MM.1S (cell line): ENCODE results near the gene PCGF1.

ENCODE experiments used
- DNase-seq: peaks from one replicate; pipeline ENCODE4 v3.0.0-alpha.2; 2015
- H2AFZ ChIP-seq: fragments of 300-600 bp; sonication (generic); 2 replicates; pipeline ENCODE4 v1.6.0; 2016; ENCODE audit warnings: antibody characterized with exemption, low read length
- H3F3A ChIP-seq: fragments of 300-600 bp; sonication (generic); 2 replicates; pipeline ENCODE4 v1.6.1; 2016; ENCODE audit warnings: mild to moderate bottlenecking, antibody characterized with exemption, low read length, moderate library complexity, mixed read lengths; ENCODE audit not compliant: insufficient read depth
- H3K27ac ChIP-seq: fragments of 300-600 bp; sonication (generic); 2 replicates; pipeline ENCODE4 v1.5.1; 2016; ENCODE audit warnings: mild to moderate bottlenecking, low read length
- H3K27me3 ChIP-seq: fragments of 300-600 bp; sonication (generic); replicated peaks from 2 replicates; pipeline ENCODE4 v1.6.0; 2016; ENCODE audit warnings: low read length; ENCODE audit not compliant: insufficient read depth
- H3K36me3 ChIP-seq: fragments of 300-600 bp; sonication (generic); replicated peaks from 2 replicates; pipeline ENCODE4 v1.6.1; 2016; ENCODE audit warnings: mild to moderate bottlenecking, low read length, mixed read lengths; ENCODE audit not compliant: insufficient read depth
- H3K4me1 ChIP-seq: fragments of 300-600 bp; sonication (generic); 2 replicates; pipeline ENCODE4 v1.6.1; 2016; ENCODE audit warnings: low read length, mixed read lengths
- H3K4me2 ChIP-seq: fragments of 300-600 bp; sonication (generic); 2 replicates; pipeline ENCODE4 v1.6.0; 2016; ENCODE audit warnings: low read depth, low read length
- H3K4me3 ChIP-seq: fragments of 300-600 bp; sonication (generic); 2 replicates; pipeline ENCODE4 v1.5.1; 2016; ENCODE audit warnings: low read length, mixed read lengths
- H3K79me2 ChIP-seq: fragments of 300-600 bp; sonication (generic); 2 replicates; pipeline ENCODE4 v1.6.1; 2016; ENCODE audit warnings: mixed run types, low read length, mixed read lengths
- H3K9ac ChIP-seq: fragments of 300-600 bp; sonication (generic); 2 replicates; pipeline ENCODE4 v1.6.1; 2016; ENCODE audit warnings: low read length, mixed read lengths
- H3K9me2 ChIP-seq: fragments of 300-600 bp; sonication (generic); replicated peaks from 2 replicates; pipeline ENCODE4 v1.6.1; 2016; ENCODE audit warnings: mild to moderate bottlenecking, low read length, mixed read lengths; ENCODE audit not compliant: insufficient read depth
- H3K9me3 ChIP-seq: fragments of 300-600 bp; sonication (generic); replicated peaks from 2 replicates; pipeline ENCODE4 v1.6.1; 2016; ENCODE audit warnings: mild to moderate bottlenecking, low read length, mixed read lengths; ENCODE audit not compliant: insufficient read depth
- H4K20me1 ChIP-seq: fragments of 300-600 bp; sonication (generic); 2 replicates; pipeline ENCODE4 v1.6.1; 2016; ENCODE audit warnings: mild to moderate bottlenecking, low read length, moderate library complexity, mixed read lengths; ENCODE audit not compliant: insufficient read depth
- CTCF ChIP-seq: fragments of 300-600 bp; sonication (generic); IDR thresholded peaks from 2 replicates; pipeline ENCODE4 v1.5.1; 2016; ENCODE audit warnings: antibody characterized with exemption, low read length, mixed read lengths
- EZH2 ChIP-seq: fragments of 300-600 bp; sonication (generic); optimal IDR thresholded peaks from 2 replicates; pipeline ENCODE3; 2017; ENCODE audit warnings: low read depth, mild to moderate bottlenecking, antibody characterized with exemption, low read length, mixed read lengths
- EZH2phosphoT487 ChIP-seq: fragments of 300-600 bp; sonication (generic); IDR thresholded peaks from 2 replicates; pipeline ENCODE4 v1.6.1; 2018; ENCODE audit warnings: antibody characterized with exemption, low read length

The PCGF1 gene

GRCh38 chr2:74474899-74475298 lies 32.6 kb downstream of the PCGF1 start:
- Histone ChIP-seq H3K4me1 (peaks cover 5% of the 10 kb centered on the region; the same call in 1 of the 2 replicates), H3K4me3 (no peak overlapping the region), H3K79me2 (peaks cover 6% of the 10 kb centered on the region), H3K9ac (no peak overlapping the region), H3K27ac (no peak overlapping the region), H3K36me3 (no peaks in the 10 kb centered on the region; the same call in 1 of the 2 replicates), H3K4me2 (no peak overlapping the region), H3K9me2 (no peaks in the 10 kb centered on the region), H2AFZ (no peak overlapping the region), H4K20me1 (no peaks in the 10 kb centered on the region), H3K9me3 (no peaks in the 10 kb centered on the region), H3K27me3 (no peaks in the 10 kb centered on the region), H3F3A (peaks cover 34% of the 10 kb centered on the region)
- no peak for DNase-seq
- peak; percentile 21 for TF ChIP-seq CTCF
- no peak for TF ChIP-seq EZH2phosphoT487
- TF ChIP-seq EZH2, result no peak

DNA sequence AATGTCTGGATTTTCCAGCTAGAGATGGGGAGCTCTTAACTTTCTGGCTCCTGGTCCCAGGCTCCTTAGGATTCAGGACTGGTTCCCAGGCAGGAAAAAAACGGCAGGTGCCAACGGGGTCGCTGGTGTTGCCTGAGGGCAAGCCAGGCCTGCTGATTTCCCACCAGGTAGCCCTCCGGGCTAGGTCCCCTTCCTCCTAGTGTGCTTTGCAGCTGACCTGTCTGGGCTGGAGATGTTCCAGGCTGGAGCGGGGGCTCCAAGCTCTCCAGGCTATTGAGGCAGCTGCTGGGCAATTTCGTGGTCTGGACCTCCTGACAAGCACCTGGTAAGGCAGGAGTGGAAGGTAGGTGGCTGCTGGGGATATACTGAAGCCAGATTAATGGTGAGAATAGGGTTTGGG lies 33.0 kb downstream of the PCGF1 start:
- Histone ChIP-seq H3K9me3 (no peaks in the 10 kb centered on the region), H3K4me1 (peaks cover 5% of the 10 kb centered on the region; the same call in 1 of the 2 replicates), H2AFZ (no peak overlapping the region), H3K4me2 (no peak overlapping the region), H3F3A (peaks cover 34% of the 10 kb centered on the region), H3K4me3 (no peak overlapping the region), H3K27ac (no peak overlapping the region), H3K36me3 (no peaks in the 10 kb centered on the region; the same call in 1 of the 2 replicates), H3K9ac (no peak overlapping the region), H3K27me3 (no peaks in the 10 kb centered on the region), H3K79me2 (peaks cover 6% of the 10 kb centered on the region), H3K9me2 (no peaks in the 10 kb centered on the region), H4K20me1 (no peaks in the 10 kb centered on the region)
- TF ChIP-seq EZH2phosphoT487, result no peak
- no peak for TF ChIP-seq EZH2
- TF ChIP-seq CTCF, result no peak
- DNase-seq, result no peak

DNA sequence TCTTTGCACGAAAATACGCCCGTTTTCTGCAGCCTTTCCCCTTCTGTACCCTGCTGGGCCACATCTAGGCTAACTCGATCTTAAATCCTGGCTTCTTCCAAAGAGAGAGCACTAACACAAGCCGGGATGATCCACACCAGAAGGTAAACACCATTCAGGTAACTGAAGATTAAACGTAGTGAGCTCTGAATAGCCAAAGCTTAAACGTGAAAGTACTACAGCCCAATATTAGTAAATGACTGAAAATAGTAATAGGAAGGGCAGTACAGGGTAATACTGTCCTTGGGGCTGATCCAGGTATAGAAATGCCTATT lies 34.6 kb downstream of the PCGF1 start:
- Histone ChIP-seq H3K4me1 (peaks cover 5% of the 10 kb centered on the region; the same call in 1 of the 2 replicates), H3K9me3 (no peaks in the 10 kb centered on the region)
- TF ChIP-seq EZH2phosphoT487, result no peak
- no peak for TF ChIP-seq CTCF
- TF ChIP-seq EZH2, result no peak

More for the DNA sequence above, 34.6 kb downstream of the PCGF1 start:
- no peak for DNase-seq
- Histone ChIP-seq H3K4me3 (peak overlapping the region; percentile 99), H3F3A (peaks cover 34% of the 10 kb centered on the region), H3K9me2 (no peaks in the 10 kb centered on the region), H2AFZ (peak overlapping the region; percentile 93), H3K27me3 (no peaks in the 10 kb centered on the region), H3K36me3 (no peaks in the 10 kb centered on the region; the same call in 1 of the 2 replicates), H3K27ac (peak overlapping the region; percentile 90), H3K9ac (peak overlapping the region; percentile 87), H3K79me2 (peaks cover 6% of the 10 kb centered on the region), H4K20me1 (no peaks in the 10 kb centered on the region), H3K4me2 (peak overlapping the region; percentile 93)
